Measurements from ENCODE around the gene FKBP1C. TPM values are rescaled to one million over a fixed set of nuclear protein-coding genes. Genes with fewer than 3 reads are reported as not detected.

The FKBP1C gene
- total and polyA plus RNA-seq, 2 of the 4 experiments (the other 2 are of a cell fraction), result 0.72 to 3.1 TPM

Small RNA genes lying within 50 kb of the gene (microRNA-seq; reads per million reads assigned to microRNA genes)
- not detected for gene SPTLC1P3 (ENCODE audit: insufficient read depth, insufficient read length)

Small RNA genes lying within 50 kb of the gene (small RNA-seq; reads per million reads assigned to genes)
- 0 reads per million in 5 experiments for gene SPTLC1P3

Other genes starting within 250 kb of the FKBP1C start
- gene LGSN, start 108.5 kb downstream of the FKBP1C start, total RNA-seq (2012; rRNA removed), result not detected in 2 replicates
- not detected in 2 replicates for gene LGSN, start 108.5 kb downstream of the FKBP1C start, polyA plus RNA-seq (2012; rRNA removed)